ENCODE measurements around the gene RYR3.

Gene RYR3

GRCh38 chr15:33722005-33722672 is 411.4 kb downstream of the RYR3 start:
- H3K4me2 ChIP-seq (ENCODE audit: low read depth, low read length, poor library complexity, severe bottlenecking) = no peak overlapping the region
- no peaks in the 10 kb centered on the region for H3F3A ChIP-seq (ENCODE audit: low read depth)
- H3K9ac ChIP-seq (ENCODE audit: low read depth, low read length, poor library complexity, severe bottlenecking) = no peak overlapping the region
- H3K4me3 ChIP-seq (ENCODE audit: low read length, poor library complexity, severe bottlenecking) = no peak overlapping the region
- H3K79me2 ChIP-seq (ENCODE audit: insufficient read depth, low read length) = no peaks in the 10 kb centered on the region
- peaks cover 5% of the 10 kb centered on the region for H3K4me1 ChIP-seq (ENCODE audit: insufficient read depth, low read length, poor library complexity, severe bottlenecking)
- H3K27me3 ChIP-seq (ENCODE audit: insufficient read depth, low read length, poor library complexity, severe bottlenecking) = no peaks in the 10 kb centered on the region
- no peaks in the 10 kb centered on the region for H3K9me3 ChIP-seq (ENCODE audit: insufficient read depth, low read depth, low read length)
- no peaks in the 10 kb centered on the region for H4K20me1 ChIP-seq (ENCODE audit: insufficient read depth, low read length, poor library complexity, severe bottlenecking)
- H2AFZ ChIP-seq (ENCODE audit: low read length) = no peak overlapping the region
- no peaks in the 10 kb centered on the region for H3K36me3 ChIP-seq (ENCODE audit: insufficient read depth, low read length)
- TF ChIP-seq EZH2phosphoT487 (IDR thresholded peaks at IDR 0.05; ENCODE audit: borderline replicate concordance) = no peak
- no peak for TF ChIP-seq CTCF (conservative IDR thresholded peaks at IDR 0.05; ENCODE audit: low read length)
- H3K9me2 ChIP-seq (replicated peaks; ENCODE audit: low read depth, low read length) = no peaks in the 10 kb centered on the region

- TF ChIP-seq CTCF (conservative IDR thresholded peaks at IDR 0.05; ENCODE audit: low read length) (no peak), EZH2phosphoT487 (IDR thresholded peaks at IDR 0.05; ENCODE audit: borderline replicate concordance) (no peak)
- H3K9me2 ChIP-seq (replicated peaks; ENCODE audit: low read depth, low read length) = no peaks in the 10 kb centered on the region
- H3K79me2 ChIP-seq (ENCODE audit: insufficient read depth, low read length) = no peaks in the 10 kb centered on the region
- no peak overlapping the region for H2AFZ ChIP-seq (ENCODE audit: low read length)
- H3K36me3 ChIP-seq (ENCODE audit: insufficient read depth, low read length) = no peaks in the 10 kb centered on the region
- no peaks in the 10 kb centered on the region for H4K20me1 ChIP-seq (ENCODE audit: insufficient read depth, low read length, poor library complexity, severe bottlenecking)
- H3K4me2 ChIP-seq (ENCODE audit: low read depth, low read length, poor library complexity, severe bottlenecking) = no peak overlapping the region
- H3K4me3 ChIP-seq (ENCODE audit: low read length, poor library complexity, severe bottlenecking) = no peak overlapping the region
- H3K9ac ChIP-seq (ENCODE audit: low read depth, low read length, poor library complexity, severe bottlenecking) = no peak overlapping the region
- peaks cover 5% of the 10 kb centered on the region for H3K4me1 ChIP-seq (ENCODE audit: insufficient read depth, low read length, poor library complexity, severe bottlenecking)
- no peaks in the 10 kb centered on the region for H3K9me3 ChIP-seq (ENCODE audit: insufficient read depth, low read depth, low read length)
- H3F3A ChIP-seq (ENCODE audit: low read depth) = no peaks in the 10 kb centered on the region
- H3K27me3 ChIP-seq (ENCODE audit: insufficient read depth, low read length, poor library complexity, severe bottlenecking) = no peaks in the 10 kb centered on the region
These were observed 411.9 kb downstream of the RYR3 start for GRCh38 chr15:33722673-33723015.

- Histone ChIP-seq H4K20me1 (ENCODE audit: insufficient read depth, low read length, poor library complexity, severe bottlenecking) (no peaks in the 10 kb centered on the region), H3F3A (ENCODE audit: low read depth) (no peaks in the 10 kb centered on the region), H2AFZ (ENCODE audit: low read length) (no peak overlapping the region), H3K4me3 (ENCODE audit: low read length, poor library complexity, severe bottlenecking) (no peak overlapping the region), H3K4me1 (ENCODE audit: insufficient read depth, low read length, poor library complexity, severe bottlenecking) (peaks cover 5% of the 10 kb centered on the region), H3K4me2 (ENCODE audit: low read depth, low read length, poor library complexity, severe bottlenecking) (no peak overlapping the region), H3K79me2 (ENCODE audit: insufficient read depth, low read length) (no peaks in the 10 kb centered on the region), H3K9me3 (ENCODE audit: insufficient read depth, low read depth, low read length) (no peaks in the 10 kb centered on the region), H3K27me3 (ENCODE audit: insufficient read depth, low read length, poor library complexity, severe bottlenecking) (no peaks in the 10 kb centered on the region), H3K36me3 (ENCODE audit: insufficient read depth, low read length) (no peaks in the 10 kb centered on the region), H3K9ac (ENCODE audit: low read depth, low read length, poor library complexity, severe bottlenecking) (no peak overlapping the region), H3K9me2 (replicated peaks; ENCODE audit: low read depth, low read length) (no peaks in the 10 kb centered on the region)
- TF ChIP-seq CTCF (conservative IDR thresholded peaks at IDR 0.05; ENCODE audit: low read length) = no peak
- TF ChIP-seq EZH2phosphoT487 (IDR thresholded peaks at IDR 0.05; ENCODE audit: borderline replicate concordance) = no peak
These were observed 413.7 kb downstream of the RYR3 start for GRCh38 chr15:33724321-33725036.
